GM23338 (cell line): Measurements from ENCODE around the gene PTPRJ. TPM values are rescaled to one million over a fixed set of nuclear protein-coding genes. Genes with fewer than 3 reads are reported as not detected.

Experiments
- CREB1 ChIP-seq: fragments of 250-450 bp; sonication (Bioruptor Pico); IDR thresholded peaks from 2 replicates; pipeline ENCODE4 v1.5.0; 2020; ENCODE audit warnings: low read depth, mild to moderate bottlenecking, moderate library complexity
- EZH2 ChIP-seq: fragments of 200-600 bp; sonication (generic); IDR thresholded peaks from one replicate; pipeline ENCODE4 v1.8.0; 2017; ENCODE audit warnings: antibody characterized with exemption, mild to moderate bottlenecking, low read depth; ENCODE audit not compliant: unreplicated experiment
- EZH2phosphoT487 ChIP-seq: fragments of 200-600 bp; sonication (generic); IDR thresholded peaks from one replicate; pipeline ENCODE4 v1.8.1; 2018; ENCODE audit warnings: antibody characterized with exemption; ENCODE audit not compliant: unreplicated experiment
- NANOG ChIP-seq: IDR thresholded peaks from 2 replicates; pipeline ENCODE4 v1.6.1; 2016; ENCODE audit warnings: antibody characterized with exemption, borderline replicate concordance
- POLR2AphosphoS5 ChIP-seq: IDR thresholded peaks from 2 replicates; pipeline ENCODE4 v1.6.1; 2016; ENCODE audit warnings: antibody characterized with exemption, low read depth
- ZNF331 ChIP-seq: fragments of 250-450 bp; sonication (Bioruptor Pico); IDR thresholded peaks from 2 replicates; pipeline ENCODE4 v1.5.0; 2020; ENCODE audit warnings: low read depth, mild to moderate bottlenecking, moderate library complexity
- polyA plus RNA-seq: library from polyadenylated mRNA; unstranded; fragments of >200 nt; fragmentation: Nextera tagmentation; extraction: Ambion mirVana; gene quantifications from 2 replicates; pipeline ENCODE4 v1.2.1, GENCODE V29; 2016
- total RNA-seq: library from RNA; depleted of rRNA; stranded (reverse); fragments of >200 nt; shearing (Covaris generic); gene quantifications from 2 replicates; pipeline ENCODE4 v1.2.3, GENCODE V29; 2014
- TF ChIP-seq, protein P1 (sequence below): fragments of 250-450 bp; sonication (Bioruptor Pico); IDR thresholded peaks from 2 replicates; pipeline ENCODE4 v1.5.0; 2020; ENCODE audit warnings: mild to moderate bottlenecking, moderate library complexity
- TF ChIP-seq, protein P2 (sequence below), 2 experiments: fragments of 200-600 bp in 1 of 2; sonication (generic) in 1 of 2; conservative IDR thresholded peaks; 2 replicates each; pipeline versions ENCODE4 v1.5.1 to v1.6.1; 2016 to 2017; ENCODE audit warnings: antibody characterized with exemption in 2 of 2, low read depth in 2 of 2, mild to moderate bottlenecking in 2 of 2, moderate library complexity in 1 of 2

Gene PTPRJ
- total and polyA plus RNA-seq, 2 experiments from 2014 or later, result 4.2 to 16.0 TPM

DNA sequence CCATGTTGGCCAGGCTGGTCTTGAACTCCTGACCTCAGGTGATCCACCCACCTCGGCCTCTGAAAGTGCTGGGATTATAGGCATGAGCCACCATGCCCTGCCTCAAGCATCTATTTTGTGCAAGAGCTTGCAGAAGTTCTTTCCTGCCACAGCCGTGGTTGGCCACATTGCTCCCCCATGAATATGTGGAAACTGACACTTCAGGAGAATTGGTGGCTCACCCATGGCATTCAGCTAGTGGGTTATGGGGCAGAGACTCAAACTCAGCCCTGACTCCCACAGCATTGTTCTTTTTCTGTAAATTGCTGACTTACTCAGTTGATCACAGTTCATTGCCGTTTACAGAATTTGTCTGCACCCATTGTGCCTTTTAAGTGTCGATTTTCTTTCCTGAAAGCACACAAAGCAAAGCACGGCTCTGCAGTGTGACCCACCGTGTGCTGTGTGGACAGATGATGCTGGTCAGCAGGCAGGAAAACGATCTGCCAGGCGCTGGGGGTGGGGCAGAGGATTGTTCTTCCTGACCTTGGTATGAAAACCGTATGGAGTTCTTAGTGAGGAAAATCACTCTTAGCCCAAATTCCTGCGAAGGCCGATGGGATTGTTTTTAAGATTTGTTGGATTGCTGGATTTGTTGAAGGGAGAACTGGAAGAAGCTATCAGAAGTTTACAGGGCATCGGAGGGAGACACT lies 115.6 kb downstream of the PTPRJ start (continued):
- TF ChIP-seq, protein P1, sequence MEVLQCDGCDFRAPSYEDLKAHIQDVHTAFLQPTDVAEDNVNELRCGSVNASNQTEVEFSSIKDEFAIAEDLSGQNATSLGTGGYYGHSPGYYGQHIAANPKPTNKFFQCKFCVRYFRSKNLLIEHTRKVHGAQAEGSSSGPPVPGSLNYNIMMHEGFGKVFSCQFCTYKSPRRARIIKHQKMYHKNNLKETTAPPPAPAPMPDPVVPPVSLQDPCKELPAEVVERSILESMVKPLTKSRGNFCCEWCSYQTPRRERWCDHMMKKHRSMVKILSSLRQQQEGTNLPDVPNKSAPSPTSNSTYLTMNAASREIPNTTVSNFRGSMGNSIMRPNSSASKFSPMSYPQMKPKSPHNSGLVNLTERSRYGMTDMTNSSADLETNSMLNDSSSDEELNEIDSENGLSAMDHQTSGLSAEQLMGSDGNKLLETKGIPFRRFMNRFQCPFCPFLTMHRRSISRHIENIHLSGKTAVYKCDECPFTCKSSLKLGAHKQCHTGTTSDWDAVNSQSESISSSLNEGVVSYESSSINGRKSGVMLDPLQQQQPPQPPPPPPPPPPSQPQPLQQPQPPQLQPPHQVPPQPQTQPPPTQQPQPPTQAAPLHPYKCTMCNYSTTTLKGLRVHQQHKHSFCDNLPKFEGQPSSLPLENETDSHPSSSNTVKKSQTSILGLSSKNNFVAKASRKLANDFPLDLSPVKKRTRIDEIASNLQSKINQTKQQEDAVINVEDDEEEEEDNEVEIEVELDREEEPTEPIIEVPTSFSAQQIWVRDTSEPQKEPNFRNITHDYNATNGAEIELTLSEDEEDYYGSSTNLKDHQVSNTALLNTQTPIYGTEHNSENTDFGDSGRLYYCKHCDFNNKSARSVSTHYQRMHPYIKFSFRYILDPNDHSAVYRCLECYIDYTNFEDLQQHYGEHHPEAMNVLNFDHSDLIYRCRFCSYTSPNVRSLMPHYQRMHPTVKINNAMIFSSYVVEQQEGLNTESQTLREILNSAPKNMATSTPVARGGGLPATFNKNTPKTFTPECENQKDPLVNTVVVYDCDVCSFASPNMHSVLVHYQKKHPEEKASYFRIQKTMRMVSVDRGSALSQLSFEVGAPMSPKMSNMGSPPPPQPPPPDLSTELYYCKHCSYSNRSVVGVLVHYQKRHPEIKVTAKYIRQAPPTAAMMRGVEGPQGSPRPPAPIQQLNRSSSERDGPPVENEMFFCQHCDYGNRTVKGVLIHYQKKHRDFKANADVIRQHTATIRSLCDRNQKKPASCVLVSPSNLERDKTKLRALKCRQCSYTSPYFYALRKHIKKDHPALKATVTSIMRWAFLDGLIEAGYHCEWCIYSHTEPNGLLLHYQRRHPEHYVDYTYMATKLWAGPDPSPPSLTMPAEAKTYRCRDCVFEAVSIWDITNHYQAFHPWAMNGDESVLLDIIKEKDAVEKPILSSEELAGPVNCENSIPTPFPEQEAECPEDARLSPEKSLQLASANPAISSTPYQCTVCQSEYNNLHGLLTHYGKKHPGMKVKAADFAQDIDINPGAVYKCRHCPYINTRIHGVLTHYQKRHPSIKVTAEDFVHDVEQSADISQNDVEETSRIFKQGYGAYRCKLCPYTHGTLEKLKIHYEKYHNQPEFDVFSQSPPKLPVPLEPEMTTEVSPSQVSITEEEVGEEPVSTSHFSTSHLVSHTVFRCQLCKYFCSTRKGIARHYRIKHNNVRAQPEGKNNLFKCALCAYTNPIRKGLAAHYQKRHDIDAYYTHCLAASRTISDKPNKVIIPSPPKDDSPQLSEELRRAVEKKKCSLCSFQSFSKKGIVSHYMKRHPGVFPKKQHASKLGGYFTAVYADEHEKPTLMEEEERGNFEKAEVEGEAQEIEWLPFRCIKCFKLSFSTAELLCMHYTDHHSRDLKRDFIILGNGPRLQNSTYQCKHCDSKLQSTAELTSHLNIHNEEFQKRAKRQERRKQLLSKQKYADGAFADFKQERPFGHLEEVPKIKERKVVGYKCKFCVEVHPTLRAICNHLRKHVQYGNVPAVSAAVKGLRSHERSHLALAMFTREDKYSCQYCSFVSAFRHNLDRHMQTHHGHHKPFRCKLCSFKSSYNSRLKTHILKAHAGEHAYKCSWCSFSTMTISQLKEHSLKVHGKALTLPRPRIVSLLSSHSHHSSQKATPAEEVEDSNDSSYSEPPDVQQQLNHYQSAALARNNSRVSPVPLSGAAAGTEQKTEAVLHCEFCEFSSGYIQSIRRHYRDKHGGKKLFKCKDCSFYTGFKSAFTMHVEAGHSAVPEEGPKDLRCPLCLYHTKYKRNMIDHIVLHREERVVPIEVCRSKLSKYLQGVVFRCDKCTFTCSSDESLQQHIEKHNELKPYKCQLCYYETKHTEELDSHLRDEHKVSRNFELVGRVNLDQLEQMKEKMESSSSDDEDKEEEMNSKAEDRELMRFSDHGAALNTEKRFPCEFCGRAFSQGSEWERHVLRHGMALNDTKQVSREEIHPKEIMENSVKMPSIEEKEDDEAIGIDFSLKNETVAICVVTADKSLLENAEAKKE (CRISPR knock-in tag), result no peak
- TF ChIP-seq POLR2AphosphoS5, result no peak
- TF ChIP-seq NANOG, result no peak
- TF ChIP-seq, protein P2, sequence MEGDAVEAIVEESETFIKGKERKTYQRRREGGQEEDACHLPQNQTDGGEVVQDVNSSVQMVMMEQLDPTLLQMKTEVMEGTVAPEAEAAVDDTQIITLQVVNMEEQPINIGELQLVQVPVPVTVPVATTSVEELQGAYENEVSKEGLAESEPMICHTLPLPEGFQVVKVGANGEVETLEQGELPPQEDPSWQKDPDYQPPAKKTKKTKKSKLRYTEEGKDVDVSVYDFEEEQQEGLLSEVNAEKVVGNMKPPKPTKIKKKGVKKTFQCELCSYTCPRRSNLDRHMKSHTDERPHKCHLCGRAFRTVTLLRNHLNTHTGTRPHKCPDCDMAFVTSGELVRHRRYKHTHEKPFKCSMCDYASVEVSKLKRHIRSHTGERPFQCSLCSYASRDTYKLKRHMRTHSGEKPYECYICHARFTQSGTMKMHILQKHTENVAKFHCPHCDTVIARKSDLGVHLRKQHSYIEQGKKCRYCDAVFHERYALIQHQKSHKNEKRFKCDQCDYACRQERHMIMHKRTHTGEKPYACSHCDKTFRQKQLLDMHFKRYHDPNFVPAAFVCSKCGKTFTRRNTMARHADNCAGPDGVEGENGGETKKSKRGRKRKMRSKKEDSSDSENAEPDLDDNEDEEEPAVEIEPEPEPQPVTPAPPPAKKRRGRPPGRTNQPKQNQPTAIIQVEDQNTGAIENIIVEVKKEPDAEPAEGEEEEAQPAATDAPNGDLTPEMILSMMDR (conservative IDR thresholded peaks at IDR 0.05; ENCODE audit: low read depth in 2 of 2), result no peak
- TF ChIP-seq ZNF331 (CRISPR knock-in tag), result no peak
- TF ChIP-seq EZH2, result no peak
- no peak for TF ChIP-seq EZH2phosphoT487
- TF ChIP-seq CREB1, result no peak
